ENCODE data around the gene ZNF578.
"Not testable (repeated sequence)": the region's sequence is repeated elsewhere in the genome, so short reads cannot be mapped to it uniquely, and the experiment has no call there.

ZNF578 gene

GRCh38 chr19:52473655-52474350, 20.4 kb downstream of the ZNF578 start:
- H2BK12ac ChIP-seq (ENCODE audit: low read length), result no peak overlapping the region
- no peak overlapping the region for H2BK120ac ChIP-seq (ENCODE audit: insufficient read depth, low read length, poor library complexity)
- no peak overlapping the region for H3K23ac ChIP-seq (ENCODE audit: low read length)
- no peak overlapping the region for H4K8ac ChIP-seq (ENCODE audit: low read depth, low read length)
- no peak overlapping the region for H3K27ac ChIP-seq (ENCODE audit: low read depth, low read length)
- H3K79me1 ChIP-seq (ENCODE audit: low read length), result no peaks in the 10 kb centered on the region
- H3K27me3 ChIP-seq (ENCODE audit: insufficient read depth, low read length), result no peaks in the 10 kb centered on the region
- H4K91ac ChIP-seq (ENCODE audit: low read depth, low read length), result no peak overlapping the region
- peaks cover 18% of the 10 kb centered on the region for H3K9me3 ChIP-seq (ENCODE audit: insufficient read depth, low read depth, low read length)
- DNase-seq, result no peak
- H3K4me1 ChIP-seq (ENCODE audit: control insufficient read depth in 1 of 2, insufficient read depth in 2 of 2, low read length in 2 of 2), result no peaks in the 10 kb centered on the region
- no peak overlapping the region for H2AK5ac ChIP-seq (ENCODE audit: low read length)
- no peak overlapping the region for H3K4me3 ChIP-seq (ENCODE audit: low read depth, low read length)
- H4K12ac ChIP-seq (ENCODE audit: low read depth, low read length), result no peak overlapping the region
- no peak overlapping the region for H3K4ac ChIP-seq (ENCODE audit: low read depth, low read length)
- no peaks in the 10 kb centered on the region for H3K36me3 ChIP-seq (ENCODE audit: control insufficient read depth in 1 of 2, insufficient read depth in 2 of 2, low read length in 2 of 2)
- H3K14ac ChIP-seq (ENCODE audit: low read length), result no peak overlapping the region
- no peak overlapping the region for H3K4me2 ChIP-seq (ENCODE audit: low read length)
- no peak overlapping the region for H3K18ac ChIP-seq (ENCODE audit: low read length)
- no peaks in the 10 kb centered on the region for H3K79me2 ChIP-seq (ENCODE audit: control insufficient read depth, insufficient read depth, low read length, poor library complexity)
- WGBS (ENCODE audit: extremely low coverage, insufficient coverage, insufficient read length), result no CpG with 5 or more reads among the region's 3 CpGs
- H3K9ac ChIP-seq (ENCODE audit: low read length), result no peak overlapping the region
- no peak overlapping the region for H2AFZ ChIP-seq (ENCODE audit: insufficient read depth, low read length, poor library complexity)
- no peak overlapping the region for H2BK5ac ChIP-seq (ENCODE audit: low read depth, low read length, poor library complexity)

- Histone ChIP-seq H3K79me1 (ENCODE audit: low read length) (no peaks in the 10 kb centered on the region), H4K8ac (ENCODE audit: low read depth, low read length) (no peak overlapping the region), H3K4me3 (ENCODE audit: low read depth, low read length) (no peak overlapping the region), H4K12ac (ENCODE audit: low read depth, low read length) (no peak overlapping the region), H3K27me3 (ENCODE audit: insufficient read depth, low read length) (no peaks in the 10 kb centered on the region), H3K9me3 (ENCODE audit: insufficient read depth, low read depth, low read length) (peaks cover 19% of the 10 kb centered on the region), H3K4ac (ENCODE audit: low read depth, low read length) (no peak overlapping the region), H2BK5ac (ENCODE audit: low read depth, low read length, poor library complexity) (no peak overlapping the region), H3K4me2 (ENCODE audit: low read length) (no peak overlapping the region), H2AFZ (ENCODE audit: insufficient read depth, low read length, poor library complexity) (no peak overlapping the region), H3K23ac (ENCODE audit: low read length) (no peak overlapping the region), H3K27ac (ENCODE audit: low read depth, low read length) (no peak overlapping the region), H3K79me2 (ENCODE audit: control insufficient read depth, insufficient read depth, low read length, poor library complexity) (no peaks in the 10 kb centered on the region), H3K18ac (ENCODE audit: low read length) (no peak overlapping the region), H3K36me3 (ENCODE audit: control insufficient read depth in 1 of 2, insufficient read depth in 2 of 2, low read length in 2 of 2) (no peaks in the 10 kb centered on the region), H3K4me1 (ENCODE audit: control insufficient read depth in 1 of 2, insufficient read depth in 2 of 2, low read length in 2 of 2) (no peaks in the 10 kb centered on the region), H4K91ac (ENCODE audit: low read depth, low read length) (no peak overlapping the region), H3K14ac (ENCODE audit: low read length) (no peak overlapping the region), H2BK12ac (ENCODE audit: low read length) (no peak overlapping the region), H3K9ac (ENCODE audit: low read length) (no peak overlapping the region), H2BK120ac (ENCODE audit: insufficient read depth, low read length, poor library complexity) (no peak overlapping the region), H2AK5ac (ENCODE audit: low read length) (no peak overlapping the region)
- WGBS (ENCODE audit: extremely low coverage, insufficient coverage, insufficient read length), result no CpG with 5 or more reads among the region's 7 CpGs
- peak in 1 of 2 donors; percentile 7 for DNase-seq
Measured at GRCh38 chr19:52474351-52475127, 21.2 kb downstream of the ZNF578 start.

- WGBS (ENCODE audit: extremely low coverage, insufficient coverage, insufficient read length), result no CpG with 5 or more reads among the region's 7 CpGs
- not testable (repeated sequence) for H2BK120ac ChIP-seq (ENCODE audit: insufficient read depth, low read length, poor library complexity); H2BK5ac ChIP-seq (ENCODE audit: low read depth, low read length, poor library complexity); H3K27me3 ChIP-seq (ENCODE audit: insufficient read depth, low read length); H3K14ac ChIP-seq (ENCODE audit: low read length); H3K27ac ChIP-seq (ENCODE audit: low read depth, low read length); H3K4me3 ChIP-seq (ENCODE audit: low read depth, low read length); H3K79me2 ChIP-seq (ENCODE audit: control insufficient read depth, insufficient read depth, low read length, poor library complexity); H2BK12ac ChIP-seq (ENCODE audit: low read length); H4K91ac ChIP-seq (ENCODE audit: low read depth, low read length); H3K79me1 ChIP-seq (ENCODE audit: low read length); H2AFZ ChIP-seq (ENCODE audit: insufficient read depth, low read length, poor library complexity); H3K9me3 ChIP-seq (ENCODE audit: insufficient read depth, low read depth, low read length); H3K4me1 ChIP-seq (ENCODE audit: control insufficient read depth in 1 of 2, insufficient read depth in 2 of 2, low read length in 2 of 2); H3K18ac ChIP-seq (ENCODE audit: low read length); H2AK5ac ChIP-seq (ENCODE audit: low read length); H4K8ac ChIP-seq (ENCODE audit: low read depth, low read length); H4K12ac ChIP-seq (ENCODE audit: low read depth, low read length); H3K4me2 ChIP-seq (ENCODE audit: low read length); H3K36me3 ChIP-seq (ENCODE audit: control insufficient read depth in 1 of 2, insufficient read depth in 2 of 2, low read length in 2 of 2); H3K4ac ChIP-seq (ENCODE audit: low read depth, low read length); H3K9ac ChIP-seq (ENCODE audit: low read length); H3K23ac ChIP-seq (ENCODE audit: low read length)
- peak in 1 of 2 donors; percentile 27 for DNase-seq
Measured at GRCh38 chr19:52484111-52484743, 30.9 kb downstream of the ZNF578 start.

- not testable (repeated sequence) for H3K18ac ChIP-seq (ENCODE audit: low read length); H3K27me3 ChIP-seq (ENCODE audit: insufficient read depth, low read length); H2BK120ac ChIP-seq (ENCODE audit: insufficient read depth, low read length, poor library complexity); H2BK12ac ChIP-seq (ENCODE audit: low read length); H4K91ac ChIP-seq (ENCODE audit: low read depth, low read length); DNase-seq; H3K4ac ChIP-seq (ENCODE audit: low read depth, low read length); H3K4me3 ChIP-seq (ENCODE audit: low read depth, low read length); H2AK5ac ChIP-seq (ENCODE audit: low read length); H3K9me3 ChIP-seq (ENCODE audit: insufficient read depth, low read depth, low read length); H3K27ac ChIP-seq (ENCODE audit: low read depth, low read length); H3K9ac ChIP-seq (ENCODE audit: low read length); H2BK5ac ChIP-seq (ENCODE audit: low read depth, low read length, poor library complexity); H3K4me2 ChIP-seq (ENCODE audit: low read length); H3K79me2 ChIP-seq (ENCODE audit: control insufficient read depth, insufficient read depth, low read length, poor library complexity); H4K12ac ChIP-seq (ENCODE audit: low read depth, low read length); H3K4me1 ChIP-seq (ENCODE audit: control insufficient read depth in 1 of 2, insufficient read depth in 2 of 2, low read length in 2 of 2); H3K23ac ChIP-seq (ENCODE audit: low read length); H3K36me3 ChIP-seq (ENCODE audit: control insufficient read depth in 1 of 2, insufficient read depth in 2 of 2, low read length in 2 of 2); H3K79me1 ChIP-seq (ENCODE audit: low read length); H2AFZ ChIP-seq (ENCODE audit: insufficient read depth, low read length, poor library complexity); H4K8ac ChIP-seq (ENCODE audit: low read depth, low read length); H3K14ac ChIP-seq (ENCODE audit: low read length)
- WGBS (ENCODE audit: extremely low coverage, insufficient coverage, insufficient read length), result no CpG with 5 or more reads among the region's 7 CpGs
Measured at GRCh38 chr19:52485064-52485463, 31.7 kb downstream of the ZNF578 start.
